ENCODE measurements around the gene SOBP. TPM values are rescaled to one million over a fixed set of nuclear protein-coding genes. Genes with fewer than 3 reads are reported as not detected.

SOBP gene
- total RNA-seq, 1 experiment from 2014 or later, result 1.7 TPM

GRCh38 chr6:107543567-107543966, 53.6 kb downstream of the SOBP start:
- DNase-seq, result no peak
- intact Hi-C loops (cut with micrococcal nuclease; ENCODE audit: unreplicated experiment), result no loop called here
- TF ChIP-seq CTCF (IDR thresholded peaks at IDR 0.05; ENCODE audit: unreplicated experiment), result no peak
- Mint-ChIP-seq H3K4me3 (ENCODE audit: low read depth, unreplicated experiment) (no peak overlapping the region), H3K36me3 (ENCODE audit: insufficient read depth, unreplicated experiment) (no peaks in the 10 kb centered on the region), H3K9me3 (ENCODE audit: low read depth, unreplicated experiment) (no peaks in the 10 kb centered on the region), H3K4me1 (ENCODE audit: low read depth, unreplicated experiment) (peaks cover 21% of the 10 kb centered on the region), H3K27me3 (ENCODE audit: unreplicated experiment) (peaks cover 28% of the 10 kb centered on the region), H3K27ac (ENCODE audit: unreplicated experiment) (no peak overlapping the region)
- BruUV-seq (replicated peaks), result no TSS peak
- CTCF ChIA-PET, result interaction anchor here (0.7 kb wide), 1 partner anchor 402 kb away, joined by 4 read pairs; no protein-coding TSS in a partner anchor

- no peak overlapping the region for H3K4me3 Mint-ChIP-seq (ENCODE audit: low read depth, unreplicated experiment)
- peaks cover 28% of the 10 kb centered on the region for H3K27me3 Mint-ChIP-seq (ENCODE audit: unreplicated experiment)
- no peak overlapping the region for H3K27ac Mint-ChIP-seq (ENCODE audit: unreplicated experiment)
- H3K9me3 Mint-ChIP-seq (ENCODE audit: low read depth, unreplicated experiment), result no peaks in the 10 kb centered on the region
- H3K36me3 Mint-ChIP-seq (ENCODE audit: insufficient read depth, unreplicated experiment), result no peaks in the 10 kb centered on the region
- intact Hi-C loops (cut with micrococcal nuclease; ENCODE audit: unreplicated experiment), result no loop called here
- BruUV-seq (replicated peaks), result no TSS peak
- H3K4me1 Mint-ChIP-seq (ENCODE audit: low read depth, unreplicated experiment), result no peaks in the 10 kb centered on the region
- DNase-seq, result no peak
- TF ChIP-seq CTCF (IDR thresholded peaks at IDR 0.05; ENCODE audit: unreplicated experiment), result no peak
- CTCF ChIA-PET, result no interaction called here
Measured at GRCh38 chr6:107545763-107546162, 55.8 kb downstream of the SOBP start.

GRCh38 chr6:107546691-107547450, 57.0 kb downstream of the SOBP start:
- CTCF ChIA-PET, result no interaction called here
- no peak for TF ChIP-seq CTCF (IDR thresholded peaks at IDR 0.05; ENCODE audit: unreplicated experiment)
- BruUV-seq (replicated peaks), result no TSS peak
- intact Hi-C loops (cut with micrococcal nuclease; ENCODE audit: unreplicated experiment), result no loop called here
- Mint-ChIP-seq H3K36me3 (ENCODE audit: insufficient read depth, unreplicated experiment) (no peaks in the 10 kb centered on the region), H3K9me3 (ENCODE audit: low read depth, unreplicated experiment) (no peaks in the 10 kb centered on the region), H3K4me1 (ENCODE audit: low read depth, unreplicated experiment) (no peaks in the 10 kb centered on the region), H3K27me3 (ENCODE audit: unreplicated experiment) (peaks cover 28% of the 10 kb centered on the region), H3K4me3 (ENCODE audit: low read depth, unreplicated experiment) (no peak overlapping the region), H3K27ac (ENCODE audit: unreplicated experiment) (no peak overlapping the region)
- no peak for DNase-seq

GRCh38 chr6:107547451-107547840, 57.5 kb downstream of the SOBP start:
- intact Hi-C loops (cut with micrococcal nuclease; ENCODE audit: unreplicated experiment), result no loop called here
- Mint-ChIP-seq H3K9me3 (ENCODE audit: low read depth, unreplicated experiment) (no peaks in the 10 kb centered on the region), H3K4me3 (ENCODE audit: low read depth, unreplicated experiment) (no peak overlapping the region), H3K4me1 (ENCODE audit: low read depth, unreplicated experiment) (no peaks in the 10 kb centered on the region), H3K27me3 (ENCODE audit: unreplicated experiment) (peaks cover 28% of the 10 kb centered on the region), H3K27ac (ENCODE audit: unreplicated experiment) (no peak overlapping the region), H3K36me3 (ENCODE audit: insufficient read depth, unreplicated experiment) (no peaks in the 10 kb centered on the region)
- no peak for TF ChIP-seq CTCF (IDR thresholded peaks at IDR 0.05; ENCODE audit: unreplicated experiment)
- no TSS peak for BruUV-seq (replicated peaks)
- CTCF ChIA-PET, result no interaction called here
- DNase-seq, result no peak

Data from Calu3 (cell line).